Hematopoietic multipotent progenitor cell treated with erythropoietin and hydrocortisone succinate and interleukin-3 and kit ligand, for 15 days (in vitro differentiated cells): ENCODE measurements around the gene URGCP.
A peak's percentile ranks its signal among the peaks of the same experiment; 100 is the strongest.
"Not testable (repeated sequence)": the region's sequence is repeated elsewhere in the genome, so short reads cannot be mapped to it uniquely, and the experiment has no call there.

Source experiments
- DNase-seq: peaks from one replicate; pipeline ENCODE4 v3.0.0-alpha.2; 2015; ENCODE audit warnings: low spot score

URGCP gene

DNA sequence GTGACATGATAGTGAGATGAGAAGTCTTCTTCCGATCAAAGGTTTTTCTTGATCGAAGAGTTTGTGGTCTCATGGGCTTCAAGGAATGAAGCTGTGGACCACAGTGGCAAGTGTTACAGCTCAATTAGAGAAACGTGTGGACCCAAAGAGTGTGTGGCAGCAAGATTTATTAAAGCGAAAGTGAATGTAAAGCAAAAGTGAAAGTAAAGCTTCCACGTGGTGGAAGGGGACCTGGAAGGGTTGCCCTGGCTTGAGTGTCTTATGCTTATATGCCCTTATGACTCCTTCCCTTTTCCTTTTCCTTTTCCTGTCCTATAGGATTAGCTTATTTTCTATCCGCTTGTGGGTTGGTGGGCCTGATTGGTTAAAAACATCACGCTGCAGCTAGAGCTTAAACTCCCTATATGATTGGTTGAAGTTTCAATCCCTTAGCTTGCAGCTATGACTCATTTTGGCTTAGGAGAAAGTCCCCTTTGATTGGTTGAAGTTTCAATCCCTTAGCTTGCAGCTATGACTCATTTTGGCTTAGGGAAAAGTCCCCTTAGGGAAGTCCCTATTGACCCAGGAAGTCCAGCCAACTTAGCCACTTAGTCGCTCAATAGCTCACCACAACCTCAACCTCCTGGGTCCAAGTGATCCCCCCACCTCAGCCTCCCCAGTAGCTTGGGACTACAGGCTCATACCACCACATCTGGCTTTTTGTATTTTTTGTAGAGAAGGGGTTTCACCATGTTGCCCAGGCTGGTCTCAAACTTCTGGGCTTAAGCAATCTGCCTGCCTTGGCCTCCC lies 71.7 kb downstream of the URGCP start:
- peak; percentile 65 for DNase-seq

DNA sequence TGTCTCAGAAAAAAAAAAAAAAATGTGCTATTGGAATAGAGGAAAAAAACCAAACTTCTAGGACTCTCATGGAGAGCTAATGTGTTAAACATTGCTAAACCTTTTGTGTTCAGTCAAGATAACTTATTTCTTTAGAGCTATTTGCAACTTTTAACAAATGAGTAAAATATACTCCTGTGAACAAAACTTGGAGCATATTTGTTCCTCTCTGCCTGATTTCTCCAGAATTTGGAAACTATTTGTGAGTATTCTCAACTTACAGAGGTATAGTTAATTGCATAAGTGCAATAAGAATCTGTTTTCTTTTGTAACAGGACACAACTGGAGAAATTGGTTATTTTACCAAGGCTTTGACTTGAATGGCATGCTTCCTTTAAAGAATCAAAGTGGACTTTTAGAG lies 75.5 kb downstream of the URGCP start:
- not testable (repeated sequence) for DNase-seq
